Stimulated activated CD8-positive, alpha-beta memory T cell treated with anti-CD3 and anti-CD28 coated beads, Interleukin-4, amount 100 ng/mL, for 4 hours (primary cell): ENCODE measurements around the gene ZBTB24.
"Not testable (repeated sequence)": the region's sequence is repeated elsewhere in the genome, so short reads cannot be mapped to it uniquely, and the experiment has no call there.

ENCODE experiments used
- DNase-seq, 2 donors: peaks; one replicate each; pipeline ENCODE4 v3.0.0-alpha.2; 2020; ENCODE audit warnings: low read depth in 2 of 2, low spot score in 1 of 2

The ZBTB24 gene

DNA sequence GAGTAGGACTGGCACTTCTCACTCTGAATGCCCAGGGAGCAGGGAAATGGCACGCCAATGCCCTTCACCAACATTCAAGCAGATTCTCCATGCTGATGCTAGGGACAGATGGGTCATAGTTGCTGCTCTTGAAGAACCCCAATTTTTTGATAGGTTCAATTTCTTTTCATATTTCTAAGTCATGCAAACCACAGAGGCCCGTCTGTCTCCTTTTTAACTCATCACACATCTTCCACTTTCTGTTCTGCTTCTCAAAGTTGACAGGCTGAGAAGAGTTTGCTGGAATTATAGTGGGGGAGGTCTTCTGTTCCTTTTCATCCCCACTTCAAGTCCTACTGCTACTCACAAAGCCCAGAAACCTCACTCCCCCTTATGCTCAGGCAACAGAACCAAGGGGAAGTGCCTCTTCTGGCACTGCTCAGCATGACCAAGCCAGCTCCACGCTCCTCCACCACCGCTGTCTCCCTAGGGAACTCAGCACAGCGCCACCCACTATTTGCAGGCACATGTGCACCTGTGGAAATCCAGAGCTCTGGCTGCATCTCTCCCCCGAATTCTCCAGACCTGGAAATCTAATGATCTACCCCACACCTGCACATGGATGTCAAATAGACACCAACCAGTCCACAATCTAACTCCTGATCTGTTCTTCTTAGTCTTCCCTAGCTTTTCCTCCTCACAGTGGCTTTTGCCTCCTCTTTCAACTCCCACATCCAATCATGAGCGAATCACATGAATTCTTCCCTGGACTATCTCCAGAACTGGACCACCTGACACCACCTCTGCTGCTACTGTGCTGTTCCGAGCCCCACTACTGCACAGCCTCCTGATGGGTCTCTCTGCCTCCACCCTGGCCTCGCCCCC is 10.7 kb downstream of the ZBTB24 start:
- no peak for DNase-seq

DNA sequence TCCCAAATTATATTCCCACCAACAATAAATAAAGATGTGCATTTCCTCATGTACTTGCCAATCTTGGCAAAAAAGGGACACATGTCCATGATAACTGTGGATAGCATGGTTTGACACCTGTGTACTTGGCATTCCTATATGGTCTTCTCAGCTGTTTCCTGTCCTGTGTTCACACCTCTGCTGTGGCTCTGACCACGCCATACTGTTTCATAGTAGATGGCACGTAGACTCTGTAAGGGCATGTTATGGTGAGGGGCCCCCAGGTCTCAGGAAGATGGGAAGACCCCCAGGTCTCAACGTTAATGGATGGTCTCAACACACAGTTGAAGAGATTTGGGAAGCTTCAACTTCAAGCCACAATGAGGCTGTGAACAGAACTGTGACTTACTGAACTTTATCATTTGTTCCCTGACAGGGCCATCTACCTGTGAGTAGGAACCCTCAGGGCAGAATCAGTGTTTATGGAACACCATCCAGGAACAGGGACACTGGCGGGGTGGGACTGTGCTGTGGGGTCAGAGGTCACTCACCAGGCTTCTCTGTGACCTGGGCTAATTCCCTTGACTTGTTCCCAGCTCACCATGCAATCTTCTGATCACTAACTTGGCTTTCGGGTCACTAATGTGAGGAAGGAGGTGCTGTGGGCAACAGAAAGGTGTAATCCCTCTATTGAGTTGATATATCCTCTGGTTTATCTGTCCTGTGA is 11.8 kb downstream of the ZBTB24 start:
- no peak for DNase-seq

DNA sequence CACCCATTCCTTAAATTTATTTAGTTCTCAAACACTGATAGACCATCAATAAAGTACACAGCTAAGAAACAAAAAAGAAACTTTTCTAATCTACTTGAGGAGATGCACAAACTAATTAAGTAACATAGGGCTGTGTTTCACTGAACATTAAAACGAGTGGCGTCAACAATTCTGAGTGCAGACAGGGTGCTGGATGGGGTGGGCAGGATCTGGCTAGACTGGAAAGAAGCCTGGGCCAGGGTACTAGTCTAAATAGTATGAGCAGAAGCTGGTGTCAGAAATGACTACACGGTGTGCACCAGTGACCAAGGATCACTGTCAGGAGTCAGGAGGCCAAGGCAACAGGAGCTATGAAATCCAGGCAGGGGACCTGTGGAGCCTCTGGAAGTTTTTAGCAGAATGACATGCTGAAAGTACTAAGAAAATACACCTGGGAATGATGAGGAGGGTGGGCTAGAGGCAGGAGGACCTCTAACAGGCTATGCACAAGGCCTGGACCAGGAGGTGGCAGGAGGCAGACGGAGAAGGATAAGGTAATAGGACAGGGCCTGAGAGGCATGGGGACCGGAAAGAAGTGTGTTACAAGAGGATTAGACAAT is 13.3 kb downstream of the ZBTB24 start:
- DNase-seq, result no peak

DNA sequence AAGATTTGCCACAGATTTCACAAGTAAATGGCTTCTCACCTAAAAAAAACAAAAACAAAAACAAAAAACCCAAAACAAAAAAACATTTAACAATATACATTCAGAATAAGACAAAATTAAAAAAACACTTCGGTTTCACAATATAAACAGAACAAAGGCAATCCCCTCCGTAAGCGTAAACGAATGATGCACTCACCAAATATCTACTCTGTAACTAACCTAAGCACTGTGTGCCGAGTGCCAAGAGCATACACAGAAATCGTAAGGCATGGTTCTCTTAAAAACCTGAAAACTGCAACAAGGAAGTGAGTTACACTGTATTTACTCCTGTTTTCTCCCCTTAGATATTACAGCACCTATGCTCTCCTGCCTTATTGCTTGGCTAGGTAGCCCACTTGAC is 15.3 kb downstream of the ZBTB24 start:
- no peak for DNase-seq

DNA sequence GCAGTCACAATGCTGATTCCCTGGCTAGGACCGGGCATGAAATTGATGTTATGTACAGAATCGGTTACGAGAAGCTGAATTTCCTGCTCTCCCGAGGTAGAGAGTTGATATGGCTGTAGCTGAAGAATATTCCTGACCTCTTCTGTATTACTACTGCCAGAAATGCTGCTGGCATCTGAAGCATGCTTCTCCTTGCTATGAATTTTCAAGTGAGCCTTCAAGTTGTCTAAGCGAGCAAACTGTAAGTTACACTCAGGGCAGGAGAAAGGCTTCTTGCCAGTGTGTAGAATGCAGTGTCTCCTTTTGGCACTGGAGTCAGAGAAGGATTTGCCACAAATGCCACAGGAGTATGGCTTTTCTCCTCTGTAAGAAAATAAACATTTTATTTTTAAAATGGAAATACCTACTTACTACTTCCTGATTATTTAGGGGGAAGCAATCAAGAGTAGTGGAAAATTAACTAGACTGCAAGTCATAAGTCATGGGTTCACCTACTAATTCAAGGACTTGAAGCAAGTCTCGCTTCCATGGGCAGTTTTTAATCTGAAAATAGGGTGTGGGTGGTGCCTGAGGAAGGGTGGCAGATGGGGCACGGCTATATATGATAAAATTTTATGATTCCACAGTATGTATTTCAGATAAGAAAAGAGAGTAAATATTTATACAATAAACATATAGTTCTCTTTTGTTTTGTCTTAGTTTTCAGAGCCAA is 16.7 kb downstream of the ZBTB24 start:
- DNase-seq, result no peak

DNA sequence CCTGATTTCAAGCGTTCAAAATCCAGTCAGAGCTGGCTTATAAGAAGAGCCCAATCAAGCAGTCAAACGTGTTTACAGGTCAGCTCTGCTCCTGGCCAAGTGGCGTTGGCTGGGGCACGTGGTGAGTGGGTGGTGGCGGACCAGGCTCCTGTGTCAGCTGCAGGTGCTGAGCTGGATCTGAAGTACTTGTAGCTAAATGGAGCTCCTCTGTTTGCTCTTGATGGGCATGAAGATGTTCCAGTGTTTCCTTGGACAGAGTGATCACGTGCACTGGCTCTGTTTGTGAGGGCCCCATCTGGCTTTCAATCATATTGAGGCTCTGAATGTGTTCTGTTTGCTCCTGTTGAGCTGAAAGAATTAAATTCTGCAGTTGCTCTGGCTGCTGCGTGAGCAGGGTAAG is 17.2 kb downstream of the ZBTB24 start:
- DNase-seq, result no peak

DNA sequence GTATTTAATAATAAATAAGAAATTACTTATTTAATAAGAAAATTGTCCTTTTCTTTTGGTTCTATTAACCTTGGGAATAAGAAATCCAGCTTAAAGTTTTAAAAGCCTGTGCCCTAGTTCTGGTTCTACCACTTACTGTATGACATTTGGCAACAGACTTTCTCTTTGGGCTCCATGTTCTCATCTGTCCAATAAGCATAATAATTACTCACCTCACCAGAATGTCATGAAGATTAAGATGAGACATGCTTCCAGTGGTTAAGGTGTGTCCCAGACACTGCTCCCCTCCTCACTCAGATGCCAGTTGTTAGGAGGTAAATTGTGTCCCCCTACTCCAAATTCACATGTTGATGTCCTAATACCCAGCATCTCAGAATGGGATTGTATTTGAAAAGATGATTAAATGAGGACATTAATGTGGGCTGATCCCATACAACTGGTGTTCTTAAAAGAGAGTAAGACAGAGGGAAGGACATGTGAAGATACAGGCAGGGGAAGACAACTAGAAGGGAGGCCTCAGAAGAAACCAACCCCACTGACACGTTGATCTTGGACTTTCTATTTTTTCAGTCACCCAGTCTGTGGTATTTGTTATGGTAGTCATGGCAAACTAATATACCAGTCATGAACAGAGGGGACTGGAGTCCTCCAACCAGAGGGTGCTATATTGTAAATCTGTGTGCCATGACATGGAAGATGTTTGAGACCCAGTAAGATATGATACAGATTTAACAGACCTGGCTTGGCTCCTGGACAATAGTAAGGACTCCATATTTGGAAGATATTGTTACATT is 21.1 kb downstream of the ZBTB24 start:
- DNase-seq, result no peak

DNA sequence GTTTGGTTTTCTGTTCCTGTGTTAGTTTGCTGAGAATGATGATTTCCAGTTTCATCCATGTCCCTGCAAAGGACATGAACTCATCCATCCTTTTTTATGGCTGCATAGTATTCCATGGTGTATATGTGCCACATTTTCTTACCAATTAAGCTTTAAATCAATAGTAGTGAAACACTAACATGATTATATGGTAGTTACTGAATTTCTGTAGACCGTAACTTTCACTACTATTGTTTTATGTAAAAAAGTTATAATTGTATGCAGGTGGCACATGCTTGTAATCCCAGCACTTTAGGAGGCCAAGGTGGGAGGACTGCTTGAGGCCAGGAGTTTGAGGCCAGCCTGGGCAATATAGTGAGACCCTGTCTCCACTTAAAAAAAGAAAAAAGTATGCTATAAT is 21.8 kb downstream of the ZBTB24 start:
- DNase-seq, result not testable (repeated sequence)

DNA sequence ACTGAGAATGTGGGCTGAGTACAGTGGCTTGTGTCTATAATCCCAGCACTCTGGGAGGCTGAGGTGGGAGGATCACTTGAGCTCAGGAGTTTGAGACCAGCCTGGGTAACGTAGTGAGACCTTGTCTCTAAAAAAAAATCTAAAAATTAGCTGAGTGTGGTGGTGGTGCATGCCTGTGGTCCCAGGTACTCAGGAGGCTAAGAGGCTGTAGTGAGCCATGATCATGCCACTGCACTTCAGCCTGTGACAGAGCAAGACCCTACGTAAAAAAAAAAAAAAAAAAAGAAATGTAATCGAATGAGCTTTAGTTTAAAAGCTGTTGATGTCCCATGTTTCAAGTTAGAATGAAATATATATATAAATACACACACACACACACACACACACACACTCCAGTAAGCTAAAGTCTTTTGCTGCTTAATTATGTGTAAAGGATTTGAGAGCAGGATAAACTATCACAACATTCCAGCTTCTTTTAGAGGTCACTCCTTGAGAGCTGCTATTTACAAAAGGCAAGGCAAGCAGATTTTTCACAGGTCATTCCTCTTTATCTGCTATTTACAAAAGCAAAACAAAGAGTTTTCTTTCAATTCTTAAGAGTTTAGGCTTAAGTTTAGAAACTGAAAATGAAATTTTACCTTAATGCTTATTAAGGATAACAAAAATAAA is 22.7 kb downstream of the ZBTB24 start:
- no peak for DNase-seq

DNA sequence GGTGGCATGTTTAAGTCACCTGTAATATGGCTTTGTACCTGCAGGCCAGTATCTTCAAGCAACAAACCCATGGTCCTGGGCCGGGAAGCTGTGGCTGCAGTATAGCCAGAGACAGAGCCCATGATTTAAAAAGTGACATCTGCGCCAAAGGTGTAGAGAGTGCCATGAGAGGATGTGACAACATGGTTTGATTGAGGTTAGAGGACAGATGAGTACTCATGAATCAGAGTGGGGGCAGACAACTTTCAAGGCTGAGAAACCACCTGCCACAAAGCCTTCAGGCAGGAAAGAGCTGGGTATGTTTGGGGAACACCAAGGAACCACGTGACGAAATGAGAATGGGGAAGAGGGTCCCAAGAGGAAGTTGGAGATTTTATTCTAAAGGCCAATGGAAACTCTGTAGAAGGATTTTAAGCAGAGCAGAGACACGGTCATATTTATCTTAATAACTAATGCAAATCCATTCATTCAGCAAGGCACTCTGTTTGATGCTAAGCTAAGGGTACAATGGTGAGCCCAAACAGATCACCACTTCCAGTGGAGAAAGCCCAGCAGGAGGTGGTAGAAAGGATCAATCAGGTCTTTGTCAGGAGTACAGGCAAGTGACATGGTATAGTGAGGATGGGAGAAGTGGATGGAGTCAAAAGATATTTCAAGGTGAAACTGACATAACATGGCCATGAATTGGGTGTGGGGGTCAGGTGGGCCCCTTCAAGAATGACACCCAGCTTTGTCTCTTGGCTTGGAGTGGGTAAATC is 24.1 kb downstream of the ZBTB24 start:
- peak in 1 of 2 donors; percentile 32 for DNase-seq

DNA sequence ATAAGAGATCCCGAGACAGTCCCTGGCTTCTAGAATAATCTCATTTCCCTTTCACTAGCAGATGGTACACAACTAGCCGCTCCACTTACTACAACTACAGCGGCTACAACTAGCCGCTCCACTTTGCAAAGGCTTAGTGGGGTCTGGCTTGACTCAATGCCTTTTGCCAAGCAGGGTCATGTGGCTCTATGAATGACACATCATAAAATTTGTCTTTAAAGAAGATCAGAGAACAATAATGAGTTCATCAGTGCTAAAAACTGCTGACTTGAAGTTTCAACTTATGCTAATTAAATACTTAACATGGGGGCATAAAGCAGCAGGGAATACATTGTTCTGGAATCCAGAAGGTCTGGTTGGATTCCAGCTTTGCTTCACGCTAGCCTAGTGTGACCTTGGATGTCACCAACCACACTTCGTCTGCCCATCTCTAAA is 25.4 kb downstream of the ZBTB24 start:
- DNase-seq, result no peak

DNA sequence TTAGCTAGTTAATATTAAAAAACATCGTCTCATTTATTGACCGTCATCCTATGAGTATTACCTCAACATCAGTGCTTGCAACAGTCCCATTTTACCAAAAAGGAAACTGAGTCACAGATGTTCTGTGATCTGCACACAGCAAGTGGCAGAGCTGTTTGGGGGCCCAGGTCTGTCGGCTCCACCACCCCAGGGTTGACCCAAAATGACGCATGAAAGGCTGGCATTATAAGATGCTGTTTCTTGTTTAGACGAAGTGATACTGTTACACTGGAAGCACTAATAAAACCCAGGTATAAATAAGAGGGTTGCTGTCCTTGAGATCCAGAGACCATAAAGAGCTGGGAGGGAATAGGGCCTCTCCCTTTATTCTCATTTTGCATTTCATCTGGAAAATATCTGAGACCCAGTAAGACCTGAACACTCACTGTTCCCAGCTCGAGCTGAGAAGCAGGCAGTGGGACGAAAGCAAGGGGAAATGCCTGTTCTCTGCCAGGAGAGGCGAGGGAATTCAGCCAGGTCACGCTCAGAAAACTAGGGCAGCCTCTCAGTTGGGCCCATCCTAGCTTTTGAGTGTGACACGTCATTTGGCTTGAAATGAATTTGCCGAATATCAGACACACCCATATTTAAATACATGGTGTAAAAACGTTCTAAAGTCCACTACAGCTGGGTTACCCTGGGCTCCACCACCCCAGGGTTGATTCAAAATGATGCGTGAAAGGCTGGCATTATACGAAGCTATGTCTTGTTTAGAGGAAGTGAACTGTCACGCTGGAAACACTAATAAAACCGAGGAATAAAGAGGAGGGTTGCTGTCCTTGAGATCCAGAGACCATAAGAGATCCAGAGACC is 26.1 kb downstream of the ZBTB24 start:
- DNase-seq, result no peak

DNA sequence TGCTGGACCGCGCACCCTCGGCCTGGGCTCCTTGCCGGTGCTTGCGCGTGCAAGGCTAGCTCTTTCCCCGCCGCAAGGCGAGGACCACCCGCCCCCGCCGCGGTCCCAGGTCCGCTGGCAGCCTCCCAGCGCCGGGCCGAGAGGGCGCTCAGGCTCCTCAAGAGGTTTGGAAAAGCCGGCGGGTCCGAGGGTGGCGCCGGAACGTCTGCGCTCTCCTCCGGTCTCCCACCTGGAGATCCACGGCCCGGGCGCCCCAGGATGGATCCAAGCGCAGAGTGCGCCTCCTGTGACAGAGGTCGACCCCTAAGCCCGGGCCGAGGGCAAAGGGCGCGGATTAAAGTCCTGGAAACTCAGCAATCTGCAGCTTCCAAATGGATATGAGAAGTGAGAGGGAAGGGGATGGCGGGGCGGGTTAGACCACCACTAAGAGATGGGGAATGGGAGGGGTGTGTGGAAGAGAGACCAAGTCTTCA is 26.9 kb downstream of the ZBTB24 start:
- DNase-seq, result no peak

DNA sequence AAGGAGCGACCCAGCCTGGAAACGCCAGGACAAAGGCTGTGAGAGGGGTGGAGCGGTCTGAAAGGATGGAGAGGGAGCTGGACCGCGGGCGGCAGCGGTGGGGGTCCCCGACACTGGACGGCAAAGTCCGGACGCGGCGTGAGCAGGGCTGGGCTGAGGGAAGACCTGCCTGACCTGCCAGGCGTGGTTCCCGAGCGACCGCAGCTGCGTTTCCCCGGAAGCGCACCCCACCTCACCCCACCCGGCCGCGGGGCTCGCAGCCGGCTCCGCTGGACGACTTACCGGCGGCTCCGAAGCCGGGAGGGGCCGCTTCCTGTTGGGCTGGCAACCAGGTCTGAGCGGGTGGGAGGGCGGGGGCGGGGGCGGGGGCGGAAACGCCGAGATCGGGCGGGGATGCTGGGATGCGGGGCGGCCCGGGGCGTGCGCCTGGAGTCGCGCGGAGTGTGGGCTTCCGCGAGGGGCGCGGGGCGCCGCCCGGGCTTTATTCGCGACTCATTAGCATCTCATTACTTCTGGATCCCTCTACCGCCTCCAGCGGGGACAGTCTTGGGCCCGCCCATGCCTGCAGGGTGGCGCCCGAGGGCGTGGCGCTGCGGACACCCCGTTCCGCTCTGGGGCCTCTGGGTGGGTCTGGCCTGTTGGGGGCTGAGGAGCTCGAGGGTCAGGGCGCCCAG is 27.4 kb downstream of the ZBTB24 start, which contains the start of gene MICAL1:
Gene MICAL1 (minus strand): TSS at position 336 of the 674 bp plus-strand sequence. CDS start 1,576 bp downstream, outside the sequence.
- DNase-seq, result peak in 1 of 2 donors; percentile 38

DNA sequence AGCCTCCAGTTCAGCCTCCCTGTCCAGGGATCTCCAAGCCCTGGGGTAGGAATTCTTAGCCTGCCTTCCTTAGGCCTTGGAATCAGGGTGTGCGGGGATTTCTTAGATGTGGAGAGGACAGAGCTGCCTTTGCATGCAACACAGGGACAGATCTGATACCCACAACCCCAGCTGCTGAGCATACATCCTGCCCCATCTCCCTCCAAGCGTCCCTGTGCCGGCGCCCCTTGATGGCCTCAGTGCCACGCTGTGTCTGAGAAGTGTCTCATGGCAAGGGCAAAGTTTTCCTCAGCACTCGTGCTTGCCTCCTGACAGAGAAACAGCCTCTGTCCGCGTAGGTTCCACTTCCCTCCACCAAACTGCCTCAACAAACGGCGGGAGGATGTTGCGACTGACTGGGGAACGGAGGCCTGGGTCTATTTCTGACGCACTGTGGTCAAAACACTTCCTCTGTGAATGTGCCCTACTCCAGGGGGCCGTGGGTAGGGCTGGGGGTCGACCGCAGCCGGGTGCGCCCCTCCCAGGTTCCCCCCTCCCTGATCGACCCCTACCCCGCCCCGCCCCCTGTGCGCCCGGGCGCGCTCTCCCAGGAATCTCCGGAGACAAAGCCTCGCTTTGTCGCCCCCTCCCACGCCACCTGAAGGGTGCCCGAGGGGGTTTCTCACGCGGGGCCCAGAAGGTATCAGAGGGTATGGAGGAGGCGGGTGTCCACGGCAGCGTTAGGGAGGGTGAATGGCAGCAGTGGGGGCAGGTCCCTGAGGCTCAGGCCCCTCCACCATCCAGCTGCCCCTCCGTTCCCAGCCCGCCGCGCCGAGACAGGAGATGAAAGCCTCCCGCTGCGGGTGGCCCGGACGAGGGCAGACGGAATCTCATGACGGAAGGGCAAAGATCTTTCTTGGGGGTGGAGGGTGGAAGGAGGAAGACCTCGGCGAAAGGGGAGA is 28.3 kb downstream of the ZBTB24 start:
- peak; percentile 32 to 55 for DNase-seq
